ENCODE data around the gene SYF2. TPM values are rescaled to one million over a fixed set of nuclear protein-coding genes. Genes with fewer than 3 reads are reported as not detected.

The SYF2 gene
- total and polyA plus RNA-seq, 2 donors (not counting 3 experiments of a cell fraction or from before 2014, with no cell fraction given): 9.3 to 38.0 TPM

DNA sequence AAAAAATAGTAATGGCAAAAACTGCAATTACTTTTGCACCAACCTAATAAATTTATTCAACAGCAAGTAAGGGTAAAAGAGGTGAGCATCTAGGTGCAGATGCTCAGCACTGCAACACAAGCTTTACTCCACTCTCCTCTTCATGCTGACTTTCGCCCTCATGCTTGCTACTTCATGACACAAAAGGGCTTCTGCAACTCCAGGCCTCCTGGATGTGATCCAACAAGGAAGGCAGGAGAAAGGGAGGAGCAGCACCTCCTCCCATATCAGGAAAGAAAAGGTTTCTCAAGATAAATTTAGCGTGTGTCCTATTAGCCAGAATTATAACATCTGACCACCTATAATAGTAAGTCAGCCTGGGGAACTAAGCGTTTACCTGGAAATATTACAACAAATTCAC lies 11.6 kb downstream of the SYF2 start:
- H3K4me2 ChIP-seq (ENCODE audit: insufficient read depth, low read length): no peak overlapping the region
- TF ChIP-seq POLR2A (IDR thresholded peaks at IDR 0.05; ENCODE audit: low read depth, low read length) (no peak), MAX (IDR thresholded peaks at IDR 0.05; ENCODE audit: insufficient read depth, insufficient read length) (no peak), FOS (IDR thresholded peaks at IDR 0.05; ENCODE audit: borderline replicate concordance, insufficient read depth, low read length) (no peak), JUN (IDR thresholded peaks at IDR 0.05; ENCODE audit: borderline replicate concordance, insufficient read depth, insufficient read length, low read depth) (no peak), GATA2 (IDR thresholded peaks at IDR 0.05; ENCODE audit: insufficient read depth, insufficient read length, low read depth, low read length) (no peak), POLR2AphosphoS5 (IDR thresholded peaks at IDR 0.05; ENCODE audit: insufficient read depth, low read depth, low read length) (no peak), MYC (IDR thresholded peaks at IDR 0.05; ENCODE audit: low read depth, low read length) (no peak), EZH2 (IDR thresholded peaks at IDR 0.05; ENCODE audit: borderline replicate concordance, low read depth, low read length, severe bottlenecking) (no peak), CTCF (IDR thresholded peaks at IDR 0.05; ENCODE audit: extremely low read depth in 1 of 2, insufficient read depth in 1 of 2, low read depth in 1 of 2, low read length in 2 of 2) (no peak)
- H3K27me3 ChIP-seq (ENCODE audit: control insufficient read depth in 2 of 2, insufficient read depth in 2 of 2, low read length in 2 of 2): no peaks in the 10 kb centered on the region
- no peak overlapping the region for H2AFZ ChIP-seq (ENCODE audit: low read depth, low read length)
- FAIRE-seq: no peak
- intact Hi-C loops (cut with micrococcal nuclease) (no loop called here), dilution Hi-C loops (cut with MboI; ENCODE audit: extremely low pct_ligation_motif_present, low sequenced_read_pairs) (no loop called here)
- peaks cover 7 to 9% of the 10 kb centered on the region in 2 experiments for H3K36me3 ChIP-seq (ENCODE audit: control insufficient read depth in 2 of 2, extremely low read depth in 1 of 2, insufficient read depth in 2 of 2, low read length in 2 of 2)
- no peaks in the 10 kb centered on the region for H3K4me1 ChIP-seq (ENCODE audit: control insufficient read depth, extremely low read depth, insufficient read depth, low read length)
- POLR2A ChIA-PET: no interaction called here
- H3K4me3 ChIP-seq (replicated peaks in 1 of 3; ENCODE audit: insufficient read depth in 1 of 3, low read depth in 1 of 3, low read length in 3 of 3): no peak overlapping the region
- no peaks in the 10 kb centered on the region for H3K9me1 ChIP-seq (replicated peaks; ENCODE audit: control insufficient read depth, extremely low read depth, insufficient read depth, low read length)
- H3K79me2 ChIP-seq (ENCODE audit: control insufficient read depth, insufficient read depth, low read length): no peaks in the 10 kb centered on the region
- H4K20me1 ChIP-seq (replicated peaks; ENCODE audit: control insufficient read depth, extremely low read depth, insufficient read depth, low read length): no peaks in the 10 kb centered on the region
- H3K9me3 ChIP-seq (replicated peaks; ENCODE audit: control insufficient read depth, insufficient read depth, low read length): no peaks in the 10 kb centered on the region
- DNase-seq (ENCODE audit: low read depth, low spot score): no peak
- H3K27ac ChIP-seq (ENCODE audit: insufficient read depth, low read depth, low read length): no peak overlapping the region
- CTCF ChIA-PET: no interaction called here
- H3K9ac ChIP-seq (replicated peaks; ENCODE audit: extremely low read depth, insufficient read depth, low read length): no peak overlapping the region
- BruUV-seq (replicated peaks): no TSS peak
